ENCODE results near the gene GNB4. TPM values are rescaled to one million over a fixed set of nuclear protein-coding genes. Genes with fewer than 3 reads are reported as not detected.

The GNB4 gene
- total RNA-seq, 1 donor from 2014 or later, result 16.3 TPM

DNA sequence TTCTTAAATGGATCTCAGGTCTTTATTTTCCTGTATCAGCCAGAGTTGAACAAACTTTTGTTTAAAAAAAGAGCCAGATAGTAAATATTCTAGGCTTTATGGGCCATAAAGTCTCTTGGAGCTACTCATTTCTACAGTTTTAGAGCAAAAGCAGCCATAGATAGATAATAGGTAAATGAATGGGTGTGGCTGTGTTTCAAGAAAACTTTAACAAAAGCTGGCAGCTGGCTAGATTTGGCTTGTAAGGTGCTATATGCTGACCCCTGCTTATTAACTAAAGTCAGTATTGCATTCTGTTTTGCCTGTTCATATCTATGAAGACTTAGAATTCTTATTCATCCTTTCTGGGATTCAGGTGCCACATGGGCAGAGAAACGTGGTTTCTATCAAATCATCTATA is 74.8 kb downstream of the GNB4 start:
- intact Hi-C loops (cut with micrococcal nuclease), result no loop called here
- DNase-seq (no peak), ATAC-seq (no peak)

DNA sequence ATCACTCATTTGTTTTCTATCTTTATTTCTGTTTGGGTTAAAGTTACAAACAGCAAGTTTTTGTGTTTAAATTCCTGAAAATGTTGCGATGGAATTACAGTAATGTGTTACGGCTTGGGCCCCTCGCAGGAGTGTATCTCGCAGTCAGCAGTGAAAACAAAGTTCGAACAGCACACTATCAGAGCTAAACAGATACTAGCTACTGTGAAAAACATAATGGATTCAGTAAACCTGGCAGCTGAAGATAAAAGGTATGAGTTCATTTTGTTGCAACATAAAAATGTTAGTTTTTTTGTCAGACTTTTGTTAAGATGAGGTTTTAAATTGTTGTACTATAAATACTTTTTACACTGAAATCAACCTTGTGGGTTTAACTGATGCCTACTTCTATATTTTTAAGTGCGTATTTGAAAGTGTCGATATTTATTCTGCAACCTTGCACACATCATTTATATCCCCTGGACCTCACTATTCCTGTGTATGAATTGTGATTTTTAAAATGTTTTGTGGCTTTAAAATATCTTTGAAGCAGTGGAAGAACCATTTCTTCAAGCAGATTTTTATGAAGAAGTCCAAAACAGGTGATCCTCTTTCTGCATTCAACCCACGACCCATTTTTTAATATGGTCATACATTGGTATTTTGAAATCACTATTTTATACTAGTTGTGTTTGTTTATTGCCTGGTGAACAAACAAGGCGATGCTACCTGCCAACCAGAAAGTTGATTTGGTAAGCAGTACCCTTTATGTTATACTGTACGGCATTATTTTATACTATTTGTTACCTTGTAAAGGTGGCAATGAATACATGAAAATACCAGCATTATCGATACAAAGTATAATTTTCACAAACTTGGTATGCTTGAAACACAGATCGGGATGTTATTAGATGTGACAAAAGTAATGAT is 75.9 kb downstream of the GNB4 start:
- ATAC-seq (no peak), DNase-seq (no peak)
- intact Hi-C loops (cut with micrococcal nuclease), result no loop called here

DNA sequence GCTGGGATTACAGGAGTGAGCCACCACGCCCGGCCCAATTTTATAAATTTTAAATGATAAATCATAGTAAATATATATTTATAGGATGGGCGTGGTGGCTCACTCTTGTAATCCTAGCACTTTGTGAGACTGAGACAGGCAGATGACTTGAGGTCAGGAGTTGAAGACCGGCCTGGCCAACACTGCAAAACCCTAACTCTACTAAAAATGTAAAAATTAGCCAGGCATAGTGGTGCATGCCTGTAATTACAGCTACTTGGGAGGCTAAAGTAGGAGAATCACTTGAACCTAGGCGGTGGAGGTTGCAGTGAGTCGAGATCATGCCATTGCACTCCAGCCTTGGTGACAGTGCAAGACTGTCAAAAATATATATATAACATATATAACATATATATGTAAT is 77.3 kb downstream of the GNB4 start:
- no peak for DNase-seq
- intact Hi-C loops (cut with micrococcal nuclease), result no loop called here
- no peak for ATAC-seq

DNA sequence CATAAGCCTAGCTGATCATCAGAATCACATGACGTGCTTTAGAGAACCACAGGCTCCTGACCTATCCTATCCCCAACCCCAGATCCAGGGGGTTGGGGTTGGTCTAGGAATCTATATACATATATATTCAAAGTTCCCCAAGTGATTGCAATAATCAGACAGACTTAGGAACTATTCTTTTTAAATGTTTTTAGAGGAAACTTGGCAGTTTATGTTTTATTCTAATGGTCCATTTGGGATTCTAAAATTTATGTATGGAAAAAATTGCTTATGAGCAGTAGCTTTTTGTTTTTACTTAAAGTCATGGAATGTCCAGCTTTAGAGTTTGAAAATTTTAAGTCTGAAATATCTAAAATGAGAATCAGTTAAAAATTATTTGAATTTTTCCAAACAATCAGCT is 81.6 kb downstream of the GNB4 start:
- ATAC-seq, result no peak
- DNase-seq, result no peak
- intact Hi-C loops (cut with micrococcal nuclease), result no loop called here

DNA sequence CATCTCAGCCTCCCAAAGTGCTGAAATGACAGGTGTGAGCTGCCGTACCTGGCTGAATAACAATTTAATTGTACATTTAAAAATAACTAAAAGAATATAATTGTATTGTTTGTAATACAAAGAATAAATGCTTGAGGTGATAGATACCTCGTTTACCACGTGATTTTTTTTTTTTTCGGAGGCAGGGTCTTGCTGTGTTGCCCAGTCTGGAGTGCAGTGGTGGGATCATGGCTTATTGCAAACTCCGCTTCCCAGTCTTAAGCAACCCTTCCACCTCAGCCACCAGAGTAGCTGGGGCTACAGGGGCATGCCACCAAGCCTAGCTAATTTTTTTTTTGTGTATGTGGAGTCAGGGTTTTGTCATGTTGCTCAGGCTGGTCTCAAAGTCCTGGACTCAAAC is 87.9 kb downstream of the GNB4 start:
- intact Hi-C loops (cut with micrococcal nuclease), result no loop called here
- ATAC-seq, result no peak
- DNase-seq, result no peak

DNA sequence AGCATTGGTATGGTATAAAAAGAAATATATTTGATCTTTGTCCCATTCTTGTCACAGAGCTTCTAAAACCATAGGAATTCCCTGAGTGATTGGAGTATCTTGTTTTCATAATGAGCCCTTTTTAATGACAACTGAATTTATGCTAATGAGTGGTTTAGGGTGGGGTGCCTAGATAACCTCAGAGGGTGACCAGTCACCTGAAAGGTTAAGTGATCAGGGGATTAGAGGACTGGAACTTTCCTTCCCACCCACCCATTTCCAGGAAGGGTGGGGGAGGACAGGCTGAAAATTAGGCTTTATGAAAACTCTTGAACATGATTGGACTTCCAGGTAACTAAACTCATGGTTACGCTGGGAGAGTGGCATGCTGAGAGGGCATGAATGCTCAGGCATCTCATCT is 95.3 kb downstream of the GNB4 start:
- intact Hi-C loops (cut with micrococcal nuclease), result no loop called here
- DNase-seq, result no peak
- no peak for ATAC-seq

DNA sequence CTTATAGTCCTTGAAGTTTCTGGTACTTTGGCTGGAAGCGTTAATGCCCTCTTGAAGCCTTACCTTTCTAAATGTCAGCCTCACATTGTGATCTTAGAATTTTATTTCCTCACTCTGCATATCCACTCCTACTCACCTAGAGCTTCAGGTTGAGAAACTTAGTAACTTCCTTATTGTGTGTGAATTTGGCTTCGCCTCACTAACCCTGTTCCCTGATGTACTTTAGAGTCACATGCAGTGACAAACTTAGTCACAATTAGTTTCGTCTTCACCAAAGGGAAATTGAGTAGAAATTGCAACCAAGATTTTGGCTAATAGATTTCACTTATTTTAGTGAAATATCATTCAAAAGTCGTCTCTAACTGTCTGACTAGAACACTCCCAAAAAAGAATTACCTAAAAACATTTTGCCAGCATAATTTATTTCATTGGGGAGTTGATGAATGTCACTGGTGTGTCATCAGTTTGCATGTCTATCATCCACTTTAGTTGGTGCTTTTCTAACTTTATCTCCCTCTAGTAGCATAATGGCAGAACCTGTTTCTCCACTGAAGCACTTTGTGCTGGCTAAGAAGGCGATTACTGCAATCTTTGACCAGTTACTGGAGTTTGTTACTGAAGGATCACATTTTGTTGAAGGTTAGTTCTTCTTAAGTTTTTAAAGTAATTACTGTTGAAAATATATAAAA is 102.8 kb downstream of the GNB4 start:
- DNase-seq, result no peak
- ATAC-seq, result no peak
- intact Hi-C loops (cut with micrococcal nuclease), result no loop called here

DNA sequence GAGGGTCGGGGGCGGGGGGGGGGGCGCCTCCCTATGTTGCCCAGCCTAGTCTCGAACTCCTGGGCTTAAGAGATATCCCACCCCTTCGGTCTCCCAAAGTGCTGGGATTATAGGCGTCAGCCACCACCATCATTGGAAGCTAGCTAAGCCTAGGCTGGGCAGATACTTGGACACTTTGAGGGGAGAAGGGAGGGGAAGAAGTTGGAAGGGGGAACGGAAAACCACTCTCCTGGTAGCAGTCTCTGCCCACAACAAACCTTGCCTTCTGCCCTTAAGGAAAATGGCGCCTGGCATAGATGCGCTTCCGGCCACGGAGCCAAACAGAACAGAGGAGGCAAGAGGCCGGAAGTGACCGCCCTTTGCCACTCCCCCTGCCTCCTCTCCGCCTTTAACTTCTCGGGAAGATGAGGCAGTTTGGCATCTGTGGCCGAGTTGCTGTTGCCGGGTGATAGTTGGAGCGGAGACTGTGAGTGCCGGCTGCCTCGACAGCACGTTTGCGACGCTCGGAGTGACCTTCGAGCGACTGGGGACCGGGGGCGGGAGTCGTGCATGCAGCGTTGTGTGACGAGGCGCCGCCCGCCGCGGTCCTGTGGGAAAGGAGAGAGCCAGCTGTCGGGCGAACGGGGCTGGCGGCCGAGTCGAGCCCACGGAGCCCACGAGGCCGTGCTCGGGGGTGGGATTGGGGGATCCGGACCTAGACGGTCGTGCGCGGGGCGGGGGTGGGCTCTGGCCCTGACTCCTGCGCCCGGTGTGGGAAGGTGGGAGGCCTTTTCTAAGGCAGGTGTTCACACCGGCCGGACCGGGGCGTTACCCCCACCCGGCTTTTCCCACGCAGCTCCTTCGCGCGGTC is 103.7 kb downstream of the GNB4 start, which contains the start of gene MFN1:
Gene MFN1, plus strand, starts transcription at position 365 of the 850 bp plus-strand sequence. CDS start 1,143 bp downstream, outside the sequence.
- intact Hi-C loops (cut with micrococcal nuclease), result no loop called here
- DNase-seq, result peak; percentile 96
- ATAC-seq, result peak; percentile 99

Other genes starting within 250 kb of the GNB4 start
- gene KCNMB3, start 200.4 kb downstream of the GNB4 start, total RNA-seq, result 1.1 TPM
- 34.4 TPM for gene ZNF639, start 128.4 kb downstream of the GNB4 start, total RNA-seq
- 65.1 TPM for gene MFN1, start 103.8 kb downstream of the GNB4 start, total RNA-seq
- gene ACTL6A, start 111.5 kb upstream of the GNB4 start, total RNA-seq, result 20.3 TPM
- 47.8 TPM for gene MRPL47, start 153.2 kb upstream of the GNB4 start, total RNA-seq
- 363 TPM for gene NDUFB5, start 153.3 kb upstream of the GNB4 start, total RNA-seq
- 156 TPM for gene USP13, start 201.6 kb upstream of the GNB4 start, total RNA-seq

Data from left ventricle myocardium superior (tissue), 1 donor.